D721Med (cell line): Measurements from ENCODE around the gene PPM1D.

Source experiments
- DNase-seq: peaks from one replicate; pipeline ENCODE4 v3.0.0; 2011; ENCODE audit warnings: low spot score; ENCODE audit not compliant: insufficient read length
- FAIRE-seq: peaks from 2 replicates; lab custom pipeline; 2011; peaks lifted over from hg19 to GRCh38; lab: Jason Lieb, UNC
- TF ChIP-seq, protein P1 (sequence below): IDR thresholded peaks from 2 replicates; pipeline ENCODE4 v1.5.1; 2012; ENCODE audit warnings: mild to moderate bottlenecking, control low read depth; ENCODE audit not compliant: insufficient read depth; ENCODE audit errors: missing control alignments

The PPM1D gene

DNA sequence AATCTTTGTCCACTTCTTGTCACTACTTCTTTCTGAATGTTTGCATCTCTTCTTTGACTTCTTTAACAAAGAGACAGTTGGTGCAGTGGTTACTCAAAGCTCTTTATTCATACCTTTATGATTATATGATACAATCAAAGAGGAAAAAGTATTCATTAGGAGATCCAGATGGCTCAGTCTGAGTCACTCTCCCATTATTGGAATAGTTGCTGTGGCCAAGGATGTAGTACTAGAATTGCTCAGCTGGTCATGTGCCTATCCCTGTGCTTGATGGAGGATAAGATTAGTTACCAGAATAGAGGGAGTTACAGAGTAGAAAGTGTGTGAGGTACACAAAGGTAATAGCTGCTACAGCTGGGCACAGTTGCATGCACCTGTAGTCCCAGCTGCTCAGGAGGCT lies 96.0 kb downstream of the PPM1D start:
- TF ChIP-seq, protein P1, sequence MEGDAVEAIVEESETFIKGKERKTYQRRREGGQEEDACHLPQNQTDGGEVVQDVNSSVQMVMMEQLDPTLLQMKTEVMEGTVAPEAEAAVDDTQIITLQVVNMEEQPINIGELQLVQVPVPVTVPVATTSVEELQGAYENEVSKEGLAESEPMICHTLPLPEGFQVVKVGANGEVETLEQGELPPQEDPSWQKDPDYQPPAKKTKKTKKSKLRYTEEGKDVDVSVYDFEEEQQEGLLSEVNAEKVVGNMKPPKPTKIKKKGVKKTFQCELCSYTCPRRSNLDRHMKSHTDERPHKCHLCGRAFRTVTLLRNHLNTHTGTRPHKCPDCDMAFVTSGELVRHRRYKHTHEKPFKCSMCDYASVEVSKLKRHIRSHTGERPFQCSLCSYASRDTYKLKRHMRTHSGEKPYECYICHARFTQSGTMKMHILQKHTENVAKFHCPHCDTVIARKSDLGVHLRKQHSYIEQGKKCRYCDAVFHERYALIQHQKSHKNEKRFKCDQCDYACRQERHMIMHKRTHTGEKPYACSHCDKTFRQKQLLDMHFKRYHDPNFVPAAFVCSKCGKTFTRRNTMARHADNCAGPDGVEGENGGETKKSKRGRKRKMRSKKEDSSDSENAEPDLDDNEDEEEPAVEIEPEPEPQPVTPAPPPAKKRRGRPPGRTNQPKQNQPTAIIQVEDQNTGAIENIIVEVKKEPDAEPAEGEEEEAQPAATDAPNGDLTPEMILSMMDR: no peak
- FAIRE-seq (no peak), DNase-seq (no peak)

DNA sequence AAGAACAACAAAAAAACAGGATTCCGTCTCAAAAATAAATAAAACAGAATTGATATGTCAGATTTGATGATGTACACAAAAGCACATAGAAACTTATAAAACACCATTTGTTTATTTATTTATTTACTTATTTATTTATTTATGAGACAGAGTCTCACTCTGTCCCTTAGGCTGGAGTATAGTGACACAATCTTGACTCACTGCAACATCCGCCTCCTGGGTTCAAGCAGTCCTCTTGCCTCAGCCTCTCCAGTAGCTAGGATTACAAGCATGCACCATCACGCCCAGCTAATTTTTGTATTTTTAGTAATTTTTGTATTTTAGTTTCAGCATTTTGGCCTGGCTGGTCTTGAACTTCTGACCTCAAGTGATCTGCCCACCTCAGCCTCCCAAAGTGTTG lies 99.1 kb downstream of the PPM1D start:
- FAIRE-seq: no peak
- no peak for DNase-seq
- TF ChIP-seq, protein P1: no peak

DNA sequence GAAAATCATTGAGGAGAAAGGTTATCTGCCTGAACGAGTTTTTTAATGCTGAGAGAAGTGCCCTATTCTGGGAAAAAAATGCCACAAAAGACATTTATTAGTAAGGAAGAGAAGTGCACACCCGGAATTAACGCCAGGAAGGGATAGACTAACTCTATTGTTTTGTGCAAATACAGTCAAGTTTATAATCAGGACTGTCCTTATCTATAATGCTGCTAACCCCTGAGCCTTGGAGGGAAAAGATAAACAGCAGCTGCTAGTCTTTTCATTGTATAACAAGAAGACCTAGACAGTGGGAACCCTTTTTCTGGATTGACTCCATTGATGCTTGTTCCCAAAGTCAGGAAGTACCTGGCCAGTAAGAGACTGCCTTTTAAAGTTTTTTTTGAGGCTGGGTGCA lies 104.2 kb downstream of the PPM1D start:
- TF ChIP-seq, protein P1: no peak
- FAIRE-seq (no peak), DNase-seq (no peak)

DNA sequence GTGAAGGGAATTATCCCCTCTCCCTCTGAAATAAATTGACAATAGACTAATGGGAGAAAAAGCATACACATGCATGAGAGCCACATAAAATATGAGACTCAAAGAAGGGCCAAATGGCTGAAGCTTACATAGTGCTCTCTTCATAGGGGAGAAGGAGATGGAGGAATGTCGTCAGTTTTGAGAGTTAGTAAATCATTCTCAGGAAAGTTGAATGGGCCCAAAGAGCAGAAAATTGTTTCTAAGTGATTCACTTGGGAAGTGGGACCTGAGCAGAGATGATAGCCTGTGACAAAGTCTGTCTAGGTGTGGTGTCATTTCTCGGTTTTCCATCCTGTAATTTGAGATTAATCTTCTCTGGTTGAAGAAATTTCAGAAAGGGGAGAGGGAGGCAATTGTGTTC lies 112.7 kb downstream of the PPM1D start:
- TF ChIP-seq, protein P1: no peak
- DNase-seq (no peak), FAIRE-seq (no peak)

DNA sequence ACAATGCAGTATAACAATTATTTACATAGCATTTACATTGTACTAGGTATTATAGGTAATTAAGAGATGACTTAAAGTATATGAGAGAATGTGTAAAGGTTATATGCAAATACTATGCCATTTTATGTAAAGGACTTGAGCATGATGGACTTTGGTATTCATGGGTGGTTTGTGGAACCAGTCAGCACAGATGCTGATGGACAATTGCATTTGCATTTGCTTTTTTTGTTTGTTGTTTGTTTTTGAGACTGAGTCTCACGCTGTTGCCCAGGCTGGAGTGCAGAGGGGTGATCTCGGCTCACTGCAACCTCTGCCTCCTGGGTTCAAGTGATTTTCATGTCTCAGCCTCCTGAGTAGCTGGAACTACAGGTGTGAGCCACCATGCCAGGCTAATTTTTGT lies 113.6 kb downstream of the PPM1D start:
- TF ChIP-seq, protein P1: no peak
- FAIRE-seq (no peak), DNase-seq (no peak)
